T-cell (primary cell): ENCODE data around the gene KIAA0319L. TPM values are rescaled to one million over a fixed set of nuclear protein-coding genes. Genes with fewer than 3 reads are reported as not detected.
A peak's percentile ranks its signal among the peaks of the same experiment; 100 is the strongest.

Experiments used
- ATAC-seq, 4 experiments: fragments of 200-7000 bp in 3 of 4; fragments of 150-1000 bp in 1 of 4; cut with Tn5 transposase; replicated peaks in 1 of 4; 1 replicate in 3 of 4; 2 replicates in 1 of 4; pipeline ENCODE4 v1.10.0; 2021; ENCODE audit warnings: moderate library complexity in 3 of 4, mild to moderate bottlenecking in 2 of 4, moderate number of reproducible peaks in 1 of 4
- CTCF ChIA-PET, 2 donors: fragments of 300-600 bp; sonication (Branson Sonifier 250); formaldehyde crosslinking; loops; one replicate each; lab custom pipeline; 2022; ENCODE audit warnings: antibody characterized with exemption in 2 of 2; lab: Charles Lee
- POLR2A ChIA-PET, 2 donors: fragments of 300-600 bp; sonication (Branson Sonifier 250); formaldehyde crosslinking; loops; one replicate each; lab custom pipeline; 2022; ENCODE audit warnings: antibody characterized with exemption in 2 of 2; lab: Charles Lee
- DNase-seq, 35 experiments: peaks; one replicate each; pipeline versions ENCODE4 v3.0.0 to v3.0.0-alpha.2; 2013 to 2023
- H3K27ac ChIP-seq: one replicate; pipeline ENCODE4 v1.5.1; 2013; ENCODE audit warnings: low read length
- H3K27me3 ChIP-seq, 2 experiments: replicated peaks in 1 of 2; 1 replicate in 1 of 2; 2 replicates in 1 of 2; pipeline versions ENCODE4 v1.6.1 to v1.7.0; 2013; ENCODE audit warnings: low read length in 1 of 2, mixed read lengths in 1 of 2; ENCODE audit not compliant: control insufficient read depth in 2 of 2, insufficient read depth in 2 of 2; ENCODE audit errors: extremely low read depth in 1 of 2
- H3K36me3 ChIP-seq, 2 donors: 1 replicate in 1 of 2; 2 replicates in 1 of 2; pipeline versions ENCODE4 v1.6.1 to v1.7.0; 2013; ENCODE audit warnings: low read length in 1 of 2; ENCODE audit not compliant: control insufficient read depth in 2 of 2, insufficient read depth in 1 of 2; ENCODE audit errors: extremely low read depth in 1 of 2
- H3K4me1 ChIP-seq, 2 experiments: 1 replicate in 1 of 2; 2 replicates in 1 of 2; pipeline versions ENCODE4 v1.6.1 to v1.7.0; 2013; ENCODE audit warnings: low read length in 2 of 2, mixed read lengths in 1 of 2; ENCODE audit not compliant: insufficient read depth in 2 of 2, control insufficient read depth in 1 of 2; ENCODE audit errors: extremely low read depth in 1 of 2
- H3K4me3 ChIP-seq, 2 donors: 1 replicate in 1 of 2; 2 replicates in 1 of 2; pipeline versions ENCODE4 v1.5.1 to v1.7.0; 2013; ENCODE audit warnings: mild to moderate bottlenecking in 2 of 2, low read length in 1 of 2, moderate library complexity in 1 of 2; ENCODE audit not compliant: control insufficient read depth in 1 of 2; ENCODE audit errors: extremely low read depth in 1 of 2
- H3K9me3 ChIP-seq: 2 replicates; pipeline ENCODE4 v1.7.0; 2013
- H3K27ac Mint-ChIP-seq, 2 donors: one replicate each; pipeline ENCODE4 v1.8.0; 2020 to 2021; ENCODE audit warnings: mild to moderate bottlenecking in 2 of 2, mixed read lengths in 2 of 2
- H3K27me3 Mint-ChIP-seq, 2 donors: one replicate each; pipeline ENCODE4 v1.8.0; 2021 to 2022; ENCODE audit warnings: mixed read lengths in 2 of 2
- H3K36me3 Mint-ChIP-seq: one replicate; pipeline ENCODE4 v1.8.0; 2021; ENCODE audit warnings: mixed read lengths
- H3K4me1 Mint-ChIP-seq, 3 donors: one replicate each; pipeline ENCODE4 v1.8.0; 2020 to 2022; ENCODE audit warnings: mixed read lengths in 3 of 3, mild to moderate bottlenecking in 1 of 3
- H3K4me3 Mint-ChIP-seq, 3 donors: one replicate each; pipeline ENCODE4 v1.8.0; 2020 to 2022; ENCODE audit warnings: mild to moderate bottlenecking in 3 of 3, mixed read lengths in 3 of 3, moderate library complexity in 3 of 3
- H3K9me3 Mint-ChIP-seq, 3 donors: one replicate each; pipeline ENCODE4 v1.8.0; 2020 to 2022; ENCODE audit warnings: mixed read lengths in 3 of 3
- WGBS: methylation state at CpG from one replicate; pipeline ENCODE4 v1.1.5; 2013; ENCODE audit warnings: missing lambda C conversion rate; ENCODE audit not compliant: insufficient coverage; 5-methylcytosine and 5-hydroxymethylcytosine counted together
- total RNA-seq, 35 experiments: library from RNA in 6 of 35; stranded (reverse) in 6 of 35; fragments of 120-200 nt in 1 of 35; gene quantifications; one replicate each; pipeline versions ENCODE4 v1.2.1 to v1.2.4 and lab custom pipeline; 2013 to 2026

KIAA0319L gene
- total RNA-seq, 5 donors from 2014 or later (not counting 1 experiment from before 2014, with no cell fraction given), result 60.8 to 73.7 (median 63.7) TPM

- H3K4me1 Mint-ChIP-seq, result peaks cover 47 to 51% (median 49%) of the 10 kb centered on the region in 3 donors
- Histone ChIP-seq H3K4me1 (peaks cover 11 to 14% of the 10 kb centered on the region in 2 experiments), H3K27ac (peak overlapping the region; percentile 72), H3K36me3 (peaks cover 0 to 3% of the 10 kb centered on the region in 2 donors), H3K9me3 (no peaks in the 10 kb centered on the region), H3K27me3 (no peaks in the 10 kb centered on the region), H3K4me3 (no peak overlapping the region)
- no peaks in the 10 kb centered on the region for H3K27me3 Mint-ChIP-seq
- peak overlapping the region; percentile 89 to 90 for H3K27ac Mint-ChIP-seq
- H3K9me3 Mint-ChIP-seq, result peaks cover 0 to 3% (median 0%) of the 10 kb centered on the region in 3 donors
- POLR2A ChIA-PET, result interaction anchor here (0.6 to 0.9 kb wide), 4 partner anchors 37 to 317 kb away, joined by 3 to 5 read pairs (median 4); no protein-coding TSS in a partner anchor
- DNase-seq (peak in 30 of 35 experiments; percentile 5 to 62 (median 25)), ATAC-seq (peak; percentile 64 to 97 (median 86))
- WGBS, result 17% methylated on average over 1 of the region's 3 CpGs
- CTCF ChIA-PET, result interaction anchor here in 1 of 2 donors (0.7 to 1.5 kb wide), 3 partner anchors 14 to 584 kb away, joined by 4 to 7 read pairs (median 4); partner anchors contain the start of gene TEKT2
- H3K4me3 Mint-ChIP-seq, result no peak overlapping the region
- H3K36me3 Mint-ChIP-seq, result peaks cover 19% of the 10 kb centered on the region
Observed at GRCh38 chr1:35499652-35500176, 57.5 kb downstream of the KIAA0319L start.

DNA sequence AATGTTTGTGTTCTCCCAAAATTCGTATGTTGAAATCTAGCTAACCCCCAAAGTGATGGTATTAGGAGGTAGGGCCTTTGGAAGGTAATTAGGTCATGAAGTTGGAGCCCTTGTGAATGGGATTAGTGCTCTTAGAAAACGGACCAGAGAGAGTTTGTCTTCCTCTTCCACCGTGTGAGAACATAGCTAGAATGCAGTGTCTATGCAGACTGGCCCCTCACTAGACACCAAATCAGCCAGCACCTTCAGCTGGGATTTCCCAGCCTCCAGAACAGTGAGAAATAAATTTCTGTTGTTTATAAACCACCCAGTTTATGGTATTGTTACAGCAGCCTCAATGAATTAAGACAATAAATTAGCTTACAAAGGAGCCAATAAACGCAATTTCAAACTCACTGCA is 58.0 kb downstream of the KIAA0319L start:
- ChIA-PET POLR2A (interaction anchor here (0.6 to 0.9 kb wide), 4 partner anchors 37 to 318 kb away, joined by 3 to 5 read pairs (median 4); no protein-coding TSS in a partner anchor), CTCF (interaction anchor here in 1 of 2 donors (0.7 to 1.5 kb wide), 3 partner anchors 14 to 585 kb away, joined by 4 to 7 read pairs (median 4); partner anchors contain the start of gene TEKT2)
- H3K4me3 ChIP-seq, result no peak overlapping the region
- no peaks in the 10 kb centered on the region for H3K27me3 ChIP-seq
- DNase-seq (peak in 1 of 35 experiments; percentile 30), ATAC-seq (peak in 1 of 4 experiments; percentile 35)
- no peaks in the 10 kb centered on the region for H3K9me3 ChIP-seq
- WGBS, result no CpG with 5 or more reads among the region's 4 CpGs
- peak overlapping the region; percentile 72 for H3K27ac ChIP-seq
- H3K27me3 Mint-ChIP-seq, result no peaks in the 10 kb centered on the region
- H3K27ac Mint-ChIP-seq, result peak overlapping the region; percentile 89 to 90
- H3K9me3 Mint-ChIP-seq, result peaks cover 0 to 3% (median 0%) of the 10 kb centered on the region in 3 donors
- peaks cover 42 to 49% (median 47%) of the 10 kb centered on the region in 3 donors for H3K4me1 Mint-ChIP-seq
- H3K36me3 Mint-ChIP-seq, result peaks cover 21% of the 10 kb centered on the region
- H3K4me1 ChIP-seq, result peaks cover 11 to 13% of the 10 kb centered on the region in 2 experiments
- H3K36me3 ChIP-seq, result peaks cover 0 to 3% of the 10 kb centered on the region in 2 donors
- no peak overlapping the region for H3K4me3 Mint-ChIP-seq

DNA sequence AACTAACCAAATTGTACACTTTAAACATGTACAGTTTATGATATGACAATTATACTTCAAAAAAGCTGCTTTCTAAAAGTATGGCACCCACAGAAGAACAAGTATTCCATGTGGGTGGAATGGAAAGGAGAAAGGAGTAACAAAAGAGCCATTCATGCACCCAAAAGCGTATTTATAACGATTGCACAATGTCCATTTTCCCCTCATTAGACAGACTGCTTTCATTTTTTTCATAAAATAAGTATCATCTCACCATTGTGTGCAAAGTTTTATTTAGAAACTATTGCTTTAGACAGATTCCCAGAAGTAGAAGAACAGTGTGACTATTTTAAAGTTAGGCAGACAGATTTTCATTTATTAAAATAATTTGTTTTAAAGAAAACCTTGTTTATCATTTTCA is 59.6 kb downstream of the KIAA0319L start:
- H3K36me3 Mint-ChIP-seq, result peaks cover 23% of the 10 kb centered on the region
- Histone ChIP-seq H3K4me1 (peaks cover 11 to 13% of the 10 kb centered on the region in 2 experiments), H3K27ac (no peak overlapping the region), H3K27me3 (no peaks in the 10 kb centered on the region), H3K36me3 (peaks cover 0 to 3% of the 10 kb centered on the region in 2 donors), H3K9me3 (no peaks in the 10 kb centered on the region), H3K4me3 (no peak overlapping the region)
- peaks cover 36 to 38% (median 37%) of the 10 kb centered on the region in 3 donors for H3K4me1 Mint-ChIP-seq
- no CpG with 5 or more reads among the region's 2 CpGs for WGBS
- POLR2A ChIA-PET, result no interaction called here
- CTCF ChIA-PET, result no interaction called here
- H3K27me3 Mint-ChIP-seq, result no peaks in the 10 kb centered on the region
- peak overlapping the region; percentile 7 to 68 for H3K27ac Mint-ChIP-seq
- H3K9me3 Mint-ChIP-seq, result peaks cover 0 to under 1% (median 0%) of the 10 kb centered on the region in 3 donors
- H3K4me3 Mint-ChIP-seq, result no peak overlapping the region
- DNase-seq (no peak), ATAC-seq (no peak)

GRCh38 chr1:35490250-35490649 is 67.0 kb downstream of the KIAA0319L start:
- CTCF ChIA-PET, result interaction anchor here in 1 of 2 donors (0.7 kb wide), 1 partner anchor 49 kb away, joined by 5 read pairs; no protein-coding TSS in a partner anchor
- Mint-ChIP-seq H3K27ac (no peak overlapping the region), H3K27me3 (no peaks in the 10 kb centered on the region), H3K4me3 (no peak overlapping the region), H3K9me3 (peaks cover 3 to 11% (median 8%) of the 10 kb centered on the region in 3 donors), H3K36me3 (peaks cover 54% of the 10 kb centered on the region), H3K4me1 (peaks cover 14 to 18% (median 16%) of the 10 kb centered on the region in 3 donors)
- POLR2A ChIA-PET, result interaction anchor here in 1 of 2 donors (0.6 kb wide), 1 partner anchor 744 kb away, joined by 12 read pairs; no protein-coding TSS in a partner anchor
- Histone ChIP-seq H3K36me3 (peaks cover 0 to 3% of the 10 kb centered on the region in 2 donors), H3K9me3 (no peaks in the 10 kb centered on the region), H3K27me3 (no peaks in the 10 kb centered on the region), H3K4me3 (no peak overlapping the region), H3K4me1 (no peaks in the 10 kb centered on the region), H3K27ac (no peak overlapping the region)
- ATAC-seq (no peak), DNase-seq (no peak)
- no CpG with 5 or more reads among the region's 1 CpG for WGBS

GRCh38 chr1:35488336-35488735 is 68.9 kb downstream of the KIAA0319L start:
- ATAC-seq (no peak), DNase-seq (no peak)
- Histone ChIP-seq H3K27me3 (no peaks in the 10 kb centered on the region), H3K4me3 (no peak overlapping the region), H3K36me3 (no peaks in the 10 kb centered on the region), H3K27ac (no peak overlapping the region), H3K4me1 (no peaks in the 10 kb centered on the region), H3K9me3 (no peaks in the 10 kb centered on the region)
- Mint-ChIP-seq H3K27ac (peak overlapping the region; percentile 53 to 61), H3K36me3 (peaks cover 47% of the 10 kb centered on the region), H3K9me3 (peaks cover 3 to 11% (median 8%) of the 10 kb centered on the region in 3 donors), H3K4me3 (peak overlapping the region in 1 of 3 donors; percentile 2), H3K27me3 (no peaks in the 10 kb centered on the region), H3K4me1 (peaks cover 14 to 18% (median 16%) of the 10 kb centered on the region in 3 donors)
- no CpG with 5 or more reads among the region's 2 CpGs for WGBS
- ChIA-PET POLR2A (interaction anchor here in 1 of 2 donors (0.6 kb wide), 2 partner anchors 9 to 21 kb away, joined by 3 read pairs; no protein-coding TSS in a partner anchor), CTCF (no interaction called here)

DNA sequence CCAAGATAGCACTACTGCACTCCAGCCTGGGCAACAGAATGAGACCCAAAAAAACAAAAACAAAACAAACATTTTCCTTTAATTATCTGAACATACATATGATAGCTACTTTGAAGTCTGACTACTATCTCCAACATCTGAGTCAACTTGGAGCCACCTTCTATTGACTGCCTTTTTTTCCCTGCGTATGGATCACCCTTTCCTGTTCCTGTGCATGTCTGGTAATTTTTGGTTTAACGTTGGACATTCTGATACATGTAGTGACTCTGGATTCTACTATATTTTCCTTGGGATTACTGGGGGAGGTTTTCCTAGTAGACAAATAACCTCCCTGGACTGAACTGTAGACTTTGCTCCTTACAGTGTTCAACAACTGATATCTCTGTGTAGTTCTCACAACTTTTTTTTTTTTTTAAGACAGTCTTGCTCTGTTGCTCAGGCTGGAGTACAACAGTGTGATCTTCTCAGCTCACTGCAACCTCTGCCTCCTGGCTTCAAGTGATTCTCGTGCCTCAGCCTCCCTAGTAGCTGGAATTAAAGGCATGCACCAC is 70.3 kb downstream of the KIAA0319L start:
- ATAC-seq, result no peak
- Mint-ChIP-seq H3K36me3 (peaks cover 46% of the 10 kb centered on the region), H3K9me3 (peaks cover 3 to 11% (median 8%) of the 10 kb centered on the region in 3 donors), H3K27me3 (no peaks in the 10 kb centered on the region), H3K27ac (no peak overlapping the region), H3K4me1 (peaks cover 14 to 18% (median 16%) of the 10 kb centered on the region in 3 donors), H3K4me3 (no peak overlapping the region)
- no peak overlapping the region for H3K4me3 ChIP-seq
- H3K36me3 ChIP-seq, result no peaks in the 10 kb centered on the region
- ChIA-PET POLR2A (interaction anchor here in 1 of 2 donors (0.7 kb wide), 1 partner anchor 12 kb away, joined by 4 read pairs; no protein-coding TSS in a partner anchor), CTCF (interaction anchor here in 1 of 2 donors (0.7 kb wide), 1 partner anchor 592 kb away, joined by 3 read pairs; no protein-coding TSS in a partner anchor)
- H3K4me1 ChIP-seq, result no peaks in the 10 kb centered on the region
- no CpG with 5 or more reads among the region's 3 CpGs for WGBS
- H3K27ac ChIP-seq, result no peak overlapping the region
- H3K27me3 ChIP-seq, result no peaks in the 10 kb centered on the region
- no peaks in the 10 kb centered on the region for H3K9me3 ChIP-seq
- no peak for DNase-seq
